ENCODE measurements around the gene HIF1AN.
A peak's percentile ranks its signal among the peaks of the same experiment; 100 is the strongest.

The HIF1AN gene

DNA sequence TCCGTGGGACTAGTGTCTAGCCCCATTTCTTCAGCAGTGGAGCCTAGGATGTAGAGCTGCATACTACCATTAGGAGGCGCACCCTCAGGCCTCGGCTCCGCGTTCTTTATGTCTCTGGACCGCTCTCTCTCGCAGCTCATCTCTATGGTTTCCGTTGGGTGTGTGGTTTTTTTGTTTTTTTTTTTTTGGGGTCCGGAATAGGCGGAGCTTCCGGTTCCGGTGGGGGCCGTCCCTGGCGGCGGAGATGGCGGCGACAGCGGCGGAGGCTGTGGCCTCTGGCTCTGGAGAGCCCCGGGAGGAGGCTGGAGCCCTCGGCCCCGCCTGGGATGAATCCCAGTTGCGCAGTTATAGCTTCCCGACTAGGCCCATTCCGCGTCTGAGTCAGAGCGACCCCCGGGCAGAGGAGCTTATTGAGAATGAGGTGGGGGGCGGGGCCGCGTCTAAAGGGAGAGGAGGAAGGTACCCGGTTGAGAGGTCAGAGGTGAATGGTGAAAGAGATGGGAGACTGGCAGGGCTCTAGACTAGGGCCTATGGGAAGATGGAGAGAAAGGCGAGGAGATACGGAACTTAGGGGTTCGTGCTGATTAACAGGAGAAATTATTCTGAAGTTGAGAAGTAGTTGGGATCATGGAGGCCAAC is at the start of gene HIF1AN:
Gene HIF1AN, plus strand, starts transcription at position 229 of the 639 bp plus-strand sequence. Its CDS starts 16 bp downstream, at position 245.
- peak; percentile 91 for DNase-seq

DNA sequence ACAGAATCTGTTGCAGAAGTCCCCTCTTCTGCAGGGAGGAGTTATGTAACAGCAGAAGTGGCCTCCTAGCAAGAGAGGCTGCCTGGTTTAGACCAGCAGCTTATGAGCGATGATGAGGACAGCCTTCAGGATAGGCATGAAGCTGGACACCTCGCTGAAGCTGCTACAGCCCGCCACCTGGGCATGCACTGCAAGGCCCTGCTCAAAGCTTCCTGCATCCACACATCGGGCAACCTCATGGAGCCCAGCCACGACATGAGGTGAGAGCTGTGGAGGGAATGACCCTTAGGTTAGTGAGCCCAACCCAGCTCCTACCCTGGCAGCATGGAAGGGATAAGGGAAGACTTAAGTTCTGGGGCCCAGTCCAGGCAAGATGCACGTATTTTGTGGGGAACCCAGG is 48.2 kb upstream of the HIF1AN start:
- no peak for DNase-seq

DNA sequence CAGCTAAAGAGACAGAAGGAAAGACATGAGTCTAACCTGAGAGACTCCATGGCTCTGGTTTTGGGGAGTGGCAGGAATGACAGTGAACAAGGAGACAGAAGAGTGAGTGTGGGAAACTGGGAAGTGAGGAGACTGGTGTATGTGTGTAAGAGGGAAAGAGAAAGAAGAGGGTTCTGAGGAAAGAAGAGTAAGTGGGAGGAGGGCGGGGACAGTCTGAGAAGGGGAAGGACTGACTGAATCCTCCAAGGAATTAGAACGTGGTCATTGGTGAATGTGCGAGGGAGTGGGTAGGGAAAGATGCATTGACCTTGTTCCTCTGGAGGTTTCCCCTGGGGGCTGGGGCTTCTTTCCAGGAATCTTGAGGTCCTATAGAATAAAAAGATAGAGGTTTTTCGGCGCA is 46.3 kb upstream of the HIF1AN start:
- DNase-seq: no peak

DNA sequence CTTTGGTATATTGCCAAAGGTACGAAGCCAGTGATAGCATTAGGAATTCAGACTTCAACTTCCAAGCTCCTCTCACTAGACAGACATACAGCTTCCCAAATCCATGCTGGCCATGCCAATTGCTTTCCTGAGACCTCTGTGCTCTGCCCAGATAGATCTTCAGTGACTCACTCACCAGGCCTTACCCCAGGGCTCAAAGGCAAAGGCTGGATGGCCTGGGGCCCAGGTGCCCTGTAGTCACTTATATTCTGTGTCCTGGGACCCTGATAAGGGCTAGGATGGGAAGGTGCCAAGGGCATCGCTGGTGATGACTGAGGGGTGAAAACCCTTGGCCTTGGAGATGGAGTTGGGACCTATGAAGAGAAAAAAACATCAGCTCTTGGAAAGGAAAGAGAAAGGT is 45.2 kb upstream of the HIF1AN start:
- no peak for DNase-seq

GRCh38 chr10:100496567-100496966 is 39.2 kb upstream of the HIF1AN start:
- DNase-seq: no peak

GRCh38 chr10:100498059-100498458 is 37.7 kb upstream of the HIF1AN start:
- DNase-seq: no peak

DNA sequence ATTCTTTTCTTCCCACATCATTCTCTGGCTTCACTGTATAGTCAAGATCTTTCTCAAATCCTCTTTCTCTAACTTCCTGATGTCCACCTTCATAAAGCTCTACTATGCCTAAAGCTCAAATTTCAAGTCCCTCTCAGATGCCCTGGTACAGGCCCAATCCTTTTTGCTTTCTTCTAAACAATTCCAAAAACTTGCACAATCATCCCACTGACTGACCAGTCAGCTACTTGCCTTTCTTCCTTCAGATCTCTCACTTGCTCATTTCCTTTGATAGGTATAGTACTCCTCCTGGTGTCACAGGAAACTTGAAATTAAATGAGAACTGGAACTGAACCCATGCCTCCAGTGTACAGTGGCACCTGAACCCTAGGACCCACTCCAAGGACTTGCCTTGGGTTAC is 34.3 kb upstream of the HIF1AN start:
- DNase-seq: no peak

DNA sequence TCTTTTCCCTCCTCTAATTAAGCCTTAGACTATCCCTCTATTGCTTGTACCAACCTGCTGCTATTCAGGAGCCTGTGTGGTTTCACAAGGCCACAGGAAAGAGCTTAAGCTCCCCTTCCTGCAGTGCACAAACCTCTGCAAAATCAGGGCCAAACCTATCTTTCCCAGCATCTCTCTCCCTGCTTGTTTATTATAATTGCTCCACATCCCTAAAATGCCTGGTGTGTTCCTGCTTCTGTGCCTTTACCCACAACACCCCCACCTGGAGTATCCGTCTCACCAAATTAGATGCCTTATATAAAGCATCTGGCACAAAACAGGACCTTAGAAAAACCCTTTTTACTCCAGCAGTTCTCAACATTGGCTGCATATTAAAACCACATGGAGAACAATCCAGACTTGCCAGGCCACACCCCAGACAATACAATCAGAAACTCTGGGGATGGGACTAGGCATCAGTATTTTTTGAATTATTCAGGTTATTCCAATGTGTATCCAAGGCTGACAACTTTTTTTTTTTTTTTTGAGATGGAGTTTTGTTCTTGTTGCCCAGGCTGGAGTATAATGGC is 32.7 kb upstream of the HIF1AN start:
- DNase-seq: no peak

DNA sequence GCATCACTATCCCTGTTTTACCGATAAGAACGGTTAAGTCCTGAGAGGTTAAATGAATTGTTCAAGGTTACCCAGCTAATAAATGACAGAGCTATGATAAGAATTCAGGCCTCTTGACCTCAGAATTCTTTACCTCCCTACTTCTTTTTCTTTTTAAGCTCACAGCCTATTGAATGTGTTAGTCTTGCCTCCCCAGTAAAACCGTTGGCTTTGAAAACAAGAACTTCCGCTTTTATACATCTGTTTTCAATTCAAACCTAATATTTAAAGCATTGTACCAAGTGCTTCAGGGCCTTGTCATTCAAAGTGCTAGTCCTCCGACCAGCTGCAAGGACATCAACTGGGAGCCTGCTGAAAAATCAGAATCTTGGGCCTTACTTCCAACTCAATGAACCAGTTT is 31.6 kb upstream of the HIF1AN start:
- DNase-seq: no peak

DNA sequence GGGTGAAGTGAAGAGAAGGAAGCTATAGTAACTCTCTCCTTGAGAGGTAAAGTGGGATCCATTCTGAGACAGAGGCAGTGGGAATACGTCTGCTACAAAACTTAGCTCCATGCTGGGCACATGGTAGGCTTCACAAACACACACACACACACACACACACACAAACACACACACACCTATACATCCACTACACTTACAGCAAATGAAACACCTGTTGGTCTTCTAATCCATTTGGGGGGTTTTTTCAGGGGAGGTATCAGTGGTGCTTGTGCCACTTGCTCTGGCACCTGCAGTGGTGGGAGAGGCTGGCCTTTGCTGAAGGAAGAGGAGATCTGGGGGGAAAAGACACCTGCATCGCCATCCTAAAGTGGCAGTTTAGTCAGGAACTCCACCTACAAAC is 30.6 kb upstream of the HIF1AN start:
- DNase-seq: no peak

- DNase-seq: peak; percentile 85
Observed at GRCh38 chr10:100506596-100507356, 29.0 kb upstream of the HIF1AN start.

DNA sequence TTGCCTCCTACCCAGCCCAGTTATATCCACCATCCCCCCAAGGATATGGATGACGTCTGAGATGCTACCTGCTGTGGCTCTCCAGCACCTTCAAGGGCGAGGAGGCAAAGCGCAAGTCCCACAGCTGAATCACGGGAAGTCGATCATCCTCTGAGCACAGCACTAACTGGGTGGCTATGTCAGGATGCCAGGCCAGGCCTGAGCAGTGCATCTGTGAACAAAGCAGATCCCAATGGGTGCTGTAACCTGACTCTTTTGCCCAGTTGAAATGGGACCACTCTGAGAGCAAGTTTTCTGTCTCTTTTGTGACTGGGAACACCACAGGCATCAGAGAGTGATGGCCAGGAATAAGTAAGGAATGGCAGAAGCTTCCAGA is 28.4 kb upstream of the HIF1AN start:
- DNase-seq: no peak

GRCh38 chr10:100508266-100508665 is 27.5 kb upstream of the HIF1AN start:
- no peak for DNase-seq

- DNase-seq: peak; percentile 39
Observed at GRCh38 chr10:100508691-100509150, 27.0 kb upstream of the HIF1AN start.

- no peak for DNase-seq
Observed at GRCh38 chr10:100509241-100509840, 26.4 kb upstream of the HIF1AN start.

GRCh38 chr10:100510533-100511308 is 25.0 kb upstream of the HIF1AN start:
- DNase-seq: no peak

GRCh38 chr10:100515612-100516011 is 20.1 kb upstream of the HIF1AN start:
- no peak for DNase-seq

DNA sequence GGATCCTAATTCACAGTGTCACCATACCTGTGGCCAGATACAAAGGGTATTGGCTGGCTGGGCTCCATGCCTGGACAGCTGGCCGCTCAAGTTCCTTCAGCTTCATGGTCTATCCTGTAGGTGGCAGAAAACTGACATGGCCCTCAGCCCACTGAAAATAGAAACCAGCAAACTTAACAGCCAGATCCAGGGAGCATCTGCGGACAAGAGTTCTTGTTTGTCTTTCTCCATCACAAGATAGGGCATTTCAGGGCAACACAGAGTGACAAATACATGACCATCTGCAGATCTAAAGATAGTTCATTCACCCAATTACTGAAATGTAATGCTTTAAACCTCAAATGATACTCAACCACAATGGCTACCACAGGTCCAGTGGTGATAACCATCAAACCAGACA is 18.9 kb upstream of the HIF1AN start:
- no peak for DNase-seq

DNA sequence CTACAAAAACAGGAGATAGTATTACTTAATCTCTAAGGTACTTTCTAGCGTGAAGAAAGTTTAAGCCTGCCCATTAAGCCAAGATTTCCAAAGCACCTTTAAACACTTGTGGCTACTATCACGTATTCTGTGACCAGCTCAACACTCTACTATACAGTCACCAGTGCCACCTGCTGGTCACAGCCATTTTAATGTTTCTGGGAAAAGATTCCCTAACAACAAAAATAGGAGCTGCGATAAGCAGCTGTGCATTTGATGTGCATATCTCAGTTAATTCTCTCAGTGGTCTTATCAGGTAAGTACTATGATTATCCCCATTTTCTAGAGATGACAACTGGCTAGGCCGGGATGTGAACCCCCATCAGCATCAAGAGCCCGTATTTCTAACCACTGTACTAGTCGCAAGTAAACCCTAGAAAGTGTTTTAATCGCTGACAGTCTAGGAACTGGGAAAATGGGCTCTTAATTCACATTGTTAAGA is 16.9 kb upstream of the HIF1AN start:
- DNase-seq: peak; percentile 57

- DNase-seq: no peak
Observed at GRCh38 chr10:100519311-100520051, 16.3 kb upstream of the HIF1AN start, which contains the start of gene SEC31B. TSS of gene SEC31B (minus strand) at chr10:100519861. CDS start at chr10:100516952, 2,909 bp downstream.

DNA sequence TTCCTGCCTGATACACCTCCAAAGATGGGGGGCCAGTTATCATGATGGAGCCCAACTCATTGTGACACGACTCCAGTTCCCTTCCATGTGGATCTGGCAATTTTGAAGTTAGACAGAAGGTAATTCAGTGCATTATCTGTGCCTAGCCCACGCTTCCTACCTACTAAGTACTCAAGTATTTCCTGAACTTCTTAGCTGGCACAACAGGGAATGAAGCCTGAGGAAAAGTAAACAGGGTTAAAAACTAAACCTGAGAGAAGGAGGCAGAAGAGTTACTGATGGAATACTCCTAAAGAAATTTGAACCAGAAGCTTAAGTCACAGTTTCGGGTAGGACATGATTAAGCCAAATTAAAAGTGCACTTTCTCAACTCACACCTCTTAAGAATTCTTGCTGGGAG is 14.9 kb upstream of the HIF1AN start:
- no peak for DNase-seq

Data from HCEC 1CT (cell line).